HepG2 (cell line): ENCODE measurements around the gene KIF3C. TPM values are rescaled to one million over a fixed set of nuclear protein-coding genes. Genes with fewer than 3 reads are reported as not detected.
A peak's percentile ranks its signal among the peaks of the same experiment; 100 is the strongest.

Experiments used
- ATAC-seq: fragments of 200-7000 bp; cut with Tn5 transposase; 3 replicates; pipeline ENCODE4 v1.9.1; 2020; ENCODE audit warnings: mild to moderate bottlenecking, moderate library complexity
- BruUV-seq: library from RNA; stranded (reverse); fragments of 400-500 nt; replicated peaks from 2 replicates; lab custom pipeline; 2021; lab: Mats Ljungman, UMichigan
- CTCF ChIA-PET: fragments of 300-600 bp; formaldehyde crosslinking; extraction: SDS; loops from one replicate; lab custom pipeline; 2021; ENCODE audit warnings: low total read pairs, inconsistent platforms, low intra/inter-chr PET ratio; lab: Yijun Ruan, JAX
- POLR2A ChIA-PET: fragments of 350-600 bp; sonication (Branson Sonifier 250); formaldehyde crosslinking; loops from one replicate; lab custom pipeline; 2020; ENCODE audit warnings: antibody characterized with exemption, inconsistent platforms; lab: Yijun Ruan, JAX
- DNase-seq: peaks from one replicate; pipeline ENCODE4 v3.0.0-alpha.2; 2015; ENCODE audit warnings: low spot score
- FAIRE-seq: peaks from 3 replicates; lab custom pipeline; 2011; peaks lifted over from hg19 to GRCh38; lab: Jason Lieb, UNC
- H2AFZ ChIP-seq: one replicate; pipeline ENCODE4 v1.6.1; 2011; ENCODE audit warnings: low read length, inconsistent platforms
- H3K27ac ChIP-seq: fragments of 300-600 bp; 3 replicates; pipeline ENCODE4 v1.8.0; 2011; ENCODE audit warnings: mixed run types, mild to moderate bottlenecking, mixed read lengths, low read length, inconsistent platforms; ENCODE audit not compliant: insufficient read depth; ENCODE audit errors: extremely low read length
- H3K27me3 ChIP-seq, 2 experiments: fragments of 200-600 bp in 1 of 2; 2 replicates in 1 of 2; 3 replicates in 1 of 2; pipeline versions ENCODE4 v1.6.0 to v1.8.0; 2011; ENCODE audit warnings: low read length in 2 of 2, mild to moderate bottlenecking in 2 of 2, moderate library complexity in 2 of 2, inconsistent platforms in 1 of 2; ENCODE audit not compliant: insufficient read depth in 2 of 2, control insufficient read depth in 1 of 2
- H3K36me3 ChIP-seq, 2 experiments: fragments of 200-600 bp in 1 of 2; replicated peaks in 1 of 2; 2 replicates in 1 of 2; 3 replicates in 1 of 2; pipeline versions ENCODE4 v1.5.1 to v1.8.0; 2011; ENCODE audit warnings: low read length in 2 of 2, inconsistent platforms in 1 of 2; ENCODE audit not compliant: insufficient read depth in 2 of 2, control insufficient read depth in 1 of 2
- H3K4me1 ChIP-seq: 2 replicates; pipeline ENCODE4 v1.5.1; 2012; ENCODE audit warnings: low read length, inconsistent platforms; ENCODE audit not compliant: insufficient read depth
- H3K4me2 ChIP-seq: 2 replicates; pipeline ENCODE4 v1.6.0; 2011; ENCODE audit warnings: low read depth, low read length, inconsistent platforms
- H3K4me3 ChIP-seq, 3 experiments: fragments of 200-600 bp in 1 of 3; sonication (generic), shearing (Covaris generic) in 1 of 3; replicated peaks in 1 of 3; 2 replicates each; pipeline ENCODE4 v1.5.1; 2011 to 2016; ENCODE audit warnings: low read length in 3 of 3, inconsistent platforms in 2 of 3, low read depth in 2 of 3, mild to moderate bottlenecking in 2 of 3, control low read depth in 1 of 3, mixed read lengths in 1 of 3; ENCODE audit not compliant: insufficient read depth in 1 of 3
- H3K79me2 ChIP-seq: one replicate; pipeline ENCODE4 v1.6.1; 2011; ENCODE audit warnings: low read length, inconsistent platforms; ENCODE audit not compliant: insufficient read depth
- H3K9ac ChIP-seq: 2 replicates; pipeline ENCODE4 v1.6.0; 2011; ENCODE audit warnings: mild to moderate bottlenecking, low read depth, low read length, inconsistent platforms; ENCODE audit not compliant: insufficient read depth
- H3K9me3 ChIP-seq: 2 replicates; pipeline ENCODE4 v1.5.1; 2012; ENCODE audit warnings: mild to moderate bottlenecking, low read length
- H4K20me1 ChIP-seq: 2 replicates; pipeline ENCODE4 v1.6.0; 2011; ENCODE audit warnings: inconsistent platforms, mild to moderate bottlenecking, low read length, moderate library complexity; ENCODE audit not compliant: insufficient read depth
- BCLAF1 ChIP-seq: fragments of 450-650 bp; IDR thresholded peaks from 2 replicates; pipeline ENCODE4 v1.6.1; 2017; ENCODE audit warnings: mild to moderate bottlenecking
- CBX2 ChIP-seq, 2 experiments: fragments of 200-600 bp in 1 of 2; sonication (generic); formaldehyde crosslinking in 1 of 2; IDR thresholded peaks; 2 replicates each; pipeline versions ENCODE4 v1.7.0 to v1.8.1; 2018 to 2022; ENCODE audit warnings: low read depth in 2 of 2, low read length in 1 of 2, mild to moderate bottlenecking in 1 of 2, missing genetic modification reagents in 1 of 2
- JARID2 ChIP-seq: sonication (generic); formaldehyde crosslinking; IDR thresholded peaks from 2 replicates; pipeline ENCODE4 v1.8.1; 2023; ENCODE audit warnings: missing genetic modification reagents, inconsistent platforms; ENCODE audit not compliant: insufficient replicate concordance
- MIER2 ChIP-seq: IDR thresholded peaks from 2 replicates; pipeline ENCODE4 v1.6.1; 2016; ENCODE audit warnings: missing biosample characterization, missing genetic modification reagents
- MTA3 ChIP-seq: sonication (generic); formaldehyde crosslinking; IDR thresholded peaks from 2 replicates; pipeline ENCODE4 v1.4.0; 2020; ENCODE audit warnings: missing genetic modification reagents
- NCOA5 ChIP-seq: sonication (generic); formaldehyde crosslinking; IDR thresholded peaks from 2 replicates; pipeline ENCODE4 v1.4.0; 2020; ENCODE audit warnings: missing genetic modification reagents
- SSRP1 ChIP-seq: IDR thresholded peaks from 2 replicates; pipeline ENCODE4 v1.6.1; 2016; ENCODE audit warnings: control low read depth
- TCF12 ChIP-seq, 2 experiments: fragments of 450-650 bp in 1 of 2; sonication (generic) in 1 of 2; formaldehyde crosslinking in 1 of 2; IDR thresholded peaks; 2 replicates each; pipeline versions ENCODE4 v1.6.1 to v1.8.0; 2017 to 2022; ENCODE audit warnings: antibody characterized with exemption in 1 of 2, mild to moderate bottlenecking in 1 of 2, missing genetic modification reagents in 1 of 2, moderate library complexity in 1 of 2
- TRAFD1 ChIP-seq: sonication (generic); formaldehyde crosslinking; IDR thresholded peaks from 2 replicates; pipeline ENCODE4 v1.5.1; 2020; ENCODE audit warnings: missing genetic modification reagents, mild to moderate bottlenecking, borderline replicate concordance
- YEATS2 ChIP-seq: sonication (generic); formaldehyde crosslinking; IDR thresholded peaks from 2 replicates; pipeline ENCODE4 v1.4.0; 2020; ENCODE audit warnings: missing genetic modification reagents, borderline replicate concordance
- ZNF121 ChIP-seq: sonication (generic); formaldehyde crosslinking; IDR thresholded peaks from 2 replicates; pipeline ENCODE4 v1.5.0; 2020; ENCODE audit warnings: mild to moderate bottlenecking, missing genetic modification reagents
- ZNF335 ChIP-seq: sonication (generic); formaldehyde crosslinking; IDR thresholded peaks from 2 replicates; pipeline ENCODE4 v1.4.0; 2020; ENCODE audit warnings: missing genetic modification reagents
- ZNF619 ChIP-seq: sonication (generic); formaldehyde crosslinking; IDR thresholded peaks from 2 replicates; pipeline ENCODE4 v1.4.0; 2020; ENCODE audit warnings: mild to moderate bottlenecking, missing genetic modification reagents
- WGBS: methylation state at CpG from one replicate; pipeline ENCODE4 v1.1.6; 2017; ENCODE audit warnings: low lambda C conversion rate; 5-methylcytosine and 5-hydroxymethylcytosine counted together
- in situ Hi-C: cut with HindIII; loops from 2 replicates; pipeline ENCODE4 v1.10.0; 2017; ENCODE audit warnings: low pct_unique_long_range_greater_than_20kb; ENCODE audit not compliant: extremely low pct_ligation_motif_present
- intact Hi-C: fragments of 100-400 bp; cut with micrococcal nuclease; formaldehyde crosslinking; loops from one replicate; pipeline ENCODE4 v1.10.0; 2022; ENCODE audit not compliant: unreplicated experiment
- polyA plus RNA-seq, 8 experiments: library from polyadenylated mRNA; depleted of rRNA in 3 of 8; stranded (reverse) in 7 of 8; unstranded in 1 of 8; fragments of >200 nt; fragmentation: Illumina TruSeq in 4 of 8; extraction: Trizol in 4 of 8; gene quantifications; 2 replicates each; pipeline versions ENCODE4 v1.2.1 to v1.2.3, GENCODE V29; 2011 to 2016; ENCODE audit warnings: low read depth in 4 of 8, missing spikeins in 1 of 8, mixed read lengths in 1 of 8; ENCODE audit not compliant: insufficient read depth in 1 of 8
- total RNA-seq, 5 experiments: library from RNA; depleted of rRNA; stranded (reverse); fragments of >200 nt; fragmentation: Illumina TruSeq; extraction: Trizol; gene quantifications; 2 replicates each; pipeline ENCODE4 v1.2.3, GENCODE V29; 2016; ENCODE audit warnings: low read depth in 1 of 5

KIF3C gene
- total and polyA plus RNA-seq, 2 of the 13 experiments (the other 11 are each of a cell fraction or from before 2014, with no cell fraction given): 3.6 to 4.9 TPM

- H3K4me3 ChIP-seq: no peak overlapping the region
- TF ChIP-seq ZNF121 (CRISPR knock-in tag): peak; percentile 74
- no peak for TF ChIP-seq JARID2 (CRISPR knock-in tag)
- TF ChIP-seq, all 625 proteins: peak for 1
- DNase-seq: no peak
- Histone ChIP-seq H3K79me2 (no peaks in the 10 kb centered on the region), H3K4me1 (peaks cover 34% of the 10 kb centered on the region), H2AFZ (no peak overlapping the region), H3K9ac (no peak overlapping the region), H3K9me3 (no peaks in the 10 kb centered on the region), H3K27me3 (peaks cover 0 to 2% of the 10 kb centered on the region in 2 experiments; a peak in 2 of 5 replicates), H3K4me2 (no peak overlapping the region), H3K36me3 (no peaks in the 10 kb centered on the region), H3K27ac (no peak overlapping the region), H4K20me1 (no peaks in the 10 kb centered on the region)
- WGBS: 75% methylated on average over 1 of the region's 1 CpG
- ChIA-PET CTCF (no interaction called here), POLR2A (no interaction called here)
- BruUV-seq: no TSS peak
- no peak for FAIRE-seq
- in situ Hi-C loops: no loop called here
- intact Hi-C loops: no loop called here
- no peak for ATAC-seq
These were observed 25.8 kb upstream of the KIF3C start for GRCh38 chr2:26008095-26008494.

- no peak overlapping the region for H3K4me2 ChIP-seq
- no peaks in the 10 kb centered on the region for H3K9me3 ChIP-seq
- no peaks in the 10 kb centered on the region for H4K20me1 ChIP-seq
- no peak overlapping the region for H3K9ac ChIP-seq
- H3K27ac ChIP-seq: no peak overlapping the region
- H3K4me1 ChIP-seq: peaks cover 53% of the 10 kb centered on the region
- no peak for FAIRE-seq
- no TSS peak for BruUV-seq
- intact Hi-C loops (no loop called here), in situ Hi-C loops (no loop called here)
- no peaks in the 10 kb centered on the region for H3K36me3 ChIP-seq
- H3K79me2 ChIP-seq: no peaks in the 10 kb centered on the region
- H3K4me3 ChIP-seq: no peak overlapping the region
- POLR2A ChIA-PET: interaction anchor here (0.9 kb wide), 1 partner anchor 9 kb away, joined by 4 read pairs; no protein-coding TSS in a partner anchor
- no peak overlapping the region for H2AFZ ChIP-seq
- peaks cover 0 to 8% of the 10 kb centered on the region in 2 experiments; a peak in 3 of 5 replicates for H3K27me3 ChIP-seq
- no peak for ATAC-seq
- 51% methylated on average over 9 of the region's 9 CpGs for WGBS
- DNase-seq: no peak
- CTCF ChIA-PET: no interaction called here
- TF ChIP-seq TCF12 (IDR thresholded peaks at IDR 0.05) (no peak), TCF12 (CRISPR knock-in tag; IDR thresholded peaks at IDR 0.05) (no peak), NCOA5 (CRISPR knock-in tag) (no peak), CBX2 (IDR thresholded peaks at IDR 0.05; ENCODE audit: low read depth, low read length) (no peak), CBX2 (CRISPR knock-in tag; IDR thresholded peaks at IDR 0.05; ENCODE audit: low read depth) (no peak), ZNF335 (CRISPR knock-in tag) (no peak), MIER2 (CRISPR knock-in tag) (no peak), BCLAF1 (no peak), SSRP1 (no peak), YEATS2 (CRISPR knock-in tag) (no peak), ZNF619 (CRISPR knock-in tag) (no peak), MTA3 (CRISPR knock-in tag) (no peak), TRAFD1 (no peak), ZNF121 (CRISPR knock-in tag) (no peak)
These were observed 20.5 kb upstream of the KIF3C start for GRCh38 chr2:26002632-26003310.
